Measurements from ENCODE around the gene CKLF. TPM values are rescaled to one million over a fixed set of nuclear protein-coding genes. Genes with fewer than 3 reads are reported as not detected.
A peak's percentile ranks its signal among the peaks of the same experiment; 100 is the strongest.

The CKLF gene
- total RNA-seq, 6 donors from 2014 or later = 18.2 to 71.7 (median 47.4) TPM

- DNase-seq (no peak), ATAC-seq (ENCODE audit: low FRiP score in 2 of 2) (no peak)
- H3K27ac ChIP-seq = no peak overlapping the region
- WGBS, 2 donors = 93 to 95% methylated on average over 5 of the region's 5 CpGs
- no peaks in the 10 kb centered on the region for H3K9me3 ChIP-seq
- H3K36me3 ChIP-seq = peaks cover 6 to 62% (median 42%) of the 10 kb centered on the region in 4 donors
- H3K4me1 ChIP-seq = peaks cover 21 to 24% (median 24%) of the 10 kb centered on the region in 4 donors
- no peaks in the 10 kb centered on the region for H3K27me3 ChIP-seq
- no peak overlapping the region for H3K4me3 ChIP-seq
- TF ChIP-seq EP300 (IDR thresholded peaks at IDR 0.05) (no peak), POLR2AphosphoS5 (IDR thresholded peaks at IDR 0.05) (no peak), POLR2A (IDR thresholded peaks at IDR 0.05) (no peak)
- TF ChIP-seq, protein P1, sequence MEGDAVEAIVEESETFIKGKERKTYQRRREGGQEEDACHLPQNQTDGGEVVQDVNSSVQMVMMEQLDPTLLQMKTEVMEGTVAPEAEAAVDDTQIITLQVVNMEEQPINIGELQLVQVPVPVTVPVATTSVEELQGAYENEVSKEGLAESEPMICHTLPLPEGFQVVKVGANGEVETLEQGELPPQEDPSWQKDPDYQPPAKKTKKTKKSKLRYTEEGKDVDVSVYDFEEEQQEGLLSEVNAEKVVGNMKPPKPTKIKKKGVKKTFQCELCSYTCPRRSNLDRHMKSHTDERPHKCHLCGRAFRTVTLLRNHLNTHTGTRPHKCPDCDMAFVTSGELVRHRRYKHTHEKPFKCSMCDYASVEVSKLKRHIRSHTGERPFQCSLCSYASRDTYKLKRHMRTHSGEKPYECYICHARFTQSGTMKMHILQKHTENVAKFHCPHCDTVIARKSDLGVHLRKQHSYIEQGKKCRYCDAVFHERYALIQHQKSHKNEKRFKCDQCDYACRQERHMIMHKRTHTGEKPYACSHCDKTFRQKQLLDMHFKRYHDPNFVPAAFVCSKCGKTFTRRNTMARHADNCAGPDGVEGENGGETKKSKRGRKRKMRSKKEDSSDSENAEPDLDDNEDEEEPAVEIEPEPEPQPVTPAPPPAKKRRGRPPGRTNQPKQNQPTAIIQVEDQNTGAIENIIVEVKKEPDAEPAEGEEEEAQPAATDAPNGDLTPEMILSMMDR (IDR thresholded peaks at IDR 0.05) = no peak
Observed at GRCh38 chr16:66528294-66528693, 24.1 kb upstream of the CKLF start.

- Histone ChIP-seq H3K36me3 (peaks cover 6 to 62% (median 42%) of the 10 kb centered on the region in 4 donors), H3K4me1 (peaks cover 9 to 12% (median 12%) of the 10 kb centered on the region in 4 donors), H3K9me3 (no peaks in the 10 kb centered on the region), H3K27me3 (no peaks in the 10 kb centered on the region), H3K27ac (no peak overlapping the region), H3K4me3 (no peak overlapping the region)
- DNase-seq = no peak
- TF ChIP-seq POLR2A (IDR thresholded peaks at IDR 0.05) (no peak), POLR2AphosphoS5 (IDR thresholded peaks at IDR 0.05) (no peak), EP300 (IDR thresholded peaks at IDR 0.05) (no peak)
- TF ChIP-seq, protein P1 (IDR thresholded peaks at IDR 0.05) = no peak
- 87 to 89% methylated on average over 6 of the region's 6 CpGs for WGBS, 2 donors
- ATAC-seq (ENCODE audit: low FRiP score in 2 of 2) = no peak
Observed at GRCh38 chr16:66529475-66529874, 22.9 kb upstream of the CKLF start.

DNA sequence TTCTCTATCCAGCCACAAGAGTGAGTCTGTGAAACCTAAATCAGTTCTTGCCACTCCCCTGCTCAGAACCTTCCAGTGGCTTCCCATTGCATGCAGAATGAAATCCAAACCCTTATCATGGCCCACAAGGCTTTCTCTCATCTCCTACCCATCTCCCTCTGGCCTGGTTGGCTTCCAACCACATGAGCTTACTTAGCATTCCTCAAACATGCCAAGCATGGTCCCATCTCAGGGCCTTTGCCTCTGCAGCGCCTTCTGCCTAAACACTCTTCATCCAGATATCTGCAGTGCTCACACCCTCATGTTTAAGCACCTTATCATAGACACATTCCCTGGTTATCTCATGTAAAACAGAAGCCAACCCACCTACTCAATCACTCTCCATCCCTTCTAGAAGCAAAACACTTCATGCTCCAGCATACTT lies 18.0 kb upstream of the CKLF start:
- peaks cover 0 to 2% (median under 1%) of the 10 kb centered on the region in 4 donors for H3K4me1 ChIP-seq
- TF ChIP-seq EP300 (IDR thresholded peaks at IDR 0.05) = no peak
- no peak for TF ChIP-seq POLR2A (IDR thresholded peaks at IDR 0.05)
- TF ChIP-seq, protein P1 (IDR thresholded peaks at IDR 0.05) = no peak
- no peak for TF ChIP-seq POLR2AphosphoS5 (IDR thresholded peaks at IDR 0.05)
- no peaks in the 10 kb centered on the region for H3K27me3 ChIP-seq
- no peak for DNase-seq
- ATAC-seq (ENCODE audit: low FRiP score in 2 of 2) = no peak
- WGBS, 2 donors = 38 to 90% methylated on average over 1 of the region's 1 CpG
- no peak overlapping the region for H3K4me3 ChIP-seq
- no peaks in the 10 kb centered on the region for H3K9me3 ChIP-seq
- no peak overlapping the region for H3K27ac ChIP-seq
- peaks cover 10 to 51% (median 37%) of the 10 kb centered on the region in 4 donors for H3K36me3 ChIP-seq

- peaks cover 0 to 6% (median 4%) of the 10 kb centered on the region in 4 donors for H3K4me1 ChIP-seq
- no peak overlapping the region for H3K27ac ChIP-seq
- DNase-seq (no peak), ATAC-seq (ENCODE audit: low FRiP score in 2 of 2) (no peak)
- TF ChIP-seq POLR2A (IDR thresholded peaks at IDR 0.05) (no peak), EP300 (IDR thresholded peaks at IDR 0.05) (no peak), POLR2AphosphoS5 (IDR thresholded peaks at IDR 0.05) (no peak)
- TF ChIP-seq, protein P1 (IDR thresholded peaks at IDR 0.05) = no peak
- H3K27me3 ChIP-seq = no peaks in the 10 kb centered on the region
- H3K4me3 ChIP-seq = no peak overlapping the region
- 85 to 93% methylated on average over 4 of the region's 4 CpGs for WGBS, 2 donors
- no peaks in the 10 kb centered on the region for H3K9me3 ChIP-seq
- peaks cover 4 to 41% (median 24%) of the 10 kb centered on the region in 4 donors for H3K36me3 ChIP-seq
Observed at GRCh38 chr16:66536525-66536924, 15.9 kb upstream of the CKLF start.

DNA sequence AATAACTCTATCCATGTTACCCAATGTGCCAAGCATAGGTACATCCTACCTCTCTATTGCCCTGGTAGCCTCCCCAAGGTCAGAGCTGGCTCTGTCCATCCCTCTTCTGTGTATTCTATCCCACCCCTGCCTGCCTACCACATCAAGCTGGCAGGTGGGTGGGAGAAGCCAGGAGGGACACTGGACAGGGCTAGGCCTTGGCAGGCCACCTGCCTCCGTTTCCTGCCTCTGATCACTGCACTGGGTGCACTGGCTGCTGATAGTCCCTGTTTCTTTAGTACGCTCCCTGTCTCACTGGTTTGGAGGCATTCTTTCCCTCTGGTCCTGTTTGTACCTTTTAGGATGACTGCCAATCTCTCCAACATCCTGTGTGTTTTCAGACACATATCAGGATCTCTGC lies 15.1 kb upstream of the CKLF start:
- Histone ChIP-seq H3K4me1 (peaks cover 0 to 6% (median 4%) of the 10 kb centered on the region in 4 donors), H3K27me3 (no peaks in the 10 kb centered on the region), H3K4me3 (no peak overlapping the region), H3K36me3 (peaks cover 4 to 43% (median 24%) of the 10 kb centered on the region in 4 donors), H3K27ac (no peak overlapping the region), H3K9me3 (no peaks in the 10 kb centered on the region)
- ATAC-seq (ENCODE audit: low FRiP score in 2 of 2) (peak in 1 of 2 donors; percentile 34), DNase-seq (no peak)
- WGBS, 2 donors = 88 to 97% methylated on average over 2 of the region's 2 CpGs
- TF ChIP-seq POLR2A (IDR thresholded peaks at IDR 0.05) = no peak
- no peak for TF ChIP-seq POLR2AphosphoS5 (IDR thresholded peaks at IDR 0.05)
- TF ChIP-seq EP300 (IDR thresholded peaks at IDR 0.05) = no peak
- TF ChIP-seq, protein P1 (IDR thresholded peaks at IDR 0.05) = no peak
